ENCODE results near the gene BRD9.

Gene BRD9

GRCh38 chr5:851076-851475 is 41.5 kb downstream of the BRD9 start:
- Histone ChIP-seq H3F3A (ENCODE audit: insufficient read depth, low read length) (no peaks in the 10 kb centered on the region), H3K9me3 (ENCODE audit: low read length) (no peaks in the 10 kb centered on the region), H3K79me2 (ENCODE audit: insufficient read depth, low read length) (no peaks in the 10 kb centered on the region), H3K4me1 (ENCODE audit: insufficient read depth, low read length, severe bottlenecking) (no peaks in the 10 kb centered on the region), H3K27ac (ENCODE audit: low read depth, low read length, poor library complexity, severe bottlenecking) (no peak overlapping the region), H3K36me3 (ENCODE audit: insufficient read depth, low read length) (no peaks in the 10 kb centered on the region), H3K4me3 (ENCODE audit: low read depth, low read length, poor library complexity, severe bottlenecking) (no peak overlapping the region), H3K9me2 (ENCODE audit: low read depth, low read length) (no peaks in the 10 kb centered on the region), H3K4me2 (ENCODE audit: low read length) (no peak overlapping the region), H4K20me1 (ENCODE audit: insufficient read depth, low read length) (no peaks in the 10 kb centered on the region), H3K27me3 (ENCODE audit: insufficient read depth, low read length) (no peaks in the 10 kb centered on the region), H3K9ac (ENCODE audit: low read length) (no peak overlapping the region), H2AFZ (ENCODE audit: low read length) (no peak overlapping the region)
- TF ChIP-seq EZH2 (IDR thresholded peaks at IDR 0.05; ENCODE audit: borderline replicate concordance, low read length) (no peak), CTCF (IDR thresholded peaks at IDR 0.05; ENCODE audit: low read length) (no peak)

DNA sequence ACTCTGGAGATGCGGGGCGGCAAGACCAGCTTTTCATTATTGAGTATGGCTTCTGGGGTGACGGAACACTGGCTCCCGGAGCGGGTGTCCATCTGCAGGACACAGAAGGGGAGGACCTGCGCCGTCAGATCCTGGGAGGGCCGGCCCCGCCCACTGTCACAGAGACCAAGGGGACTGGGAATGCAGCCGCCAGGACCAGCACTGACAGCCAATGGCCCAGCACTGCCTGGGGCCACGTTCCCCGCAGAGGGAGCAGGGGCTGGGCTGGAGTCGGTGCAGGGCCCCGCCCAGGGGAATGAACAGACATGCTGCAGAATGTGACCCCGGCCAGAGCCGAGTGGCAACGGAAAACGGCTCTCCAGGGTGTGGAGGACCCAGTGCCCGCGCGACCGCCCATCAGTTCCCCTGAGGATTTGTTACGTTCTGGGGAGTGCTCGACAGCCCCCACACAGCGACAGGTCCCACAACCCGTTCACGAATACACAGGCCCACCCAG is 42.0 kb downstream of the BRD9 start, which contains the start of gene ZDHHC11:
Gene ZDHHC11, minus strand, starts transcription at position 476 of the 496 bp plus-strand sequence. Its CDS starts 384 bp downstream, at position 92.
- no peak within 1 kb of the TSS for H3K4me3 ChIP-seq (ENCODE audit: low read depth, low read length, poor library complexity, severe bottlenecking)
- TF ChIP-seq CTCF (IDR thresholded peaks at IDR 0.05; ENCODE audit: low read length) (no peak), EZH2 (IDR thresholded peaks at IDR 0.05; ENCODE audit: borderline replicate concordance, low read length) (no peak)
- no peak within 1 kb of the TSS for H3K9ac ChIP-seq (ENCODE audit: low read length)
- H4K20me1 ChIP-seq (ENCODE audit: insufficient read depth, low read length), result no peaks in the 10 kb centered on the region
- H2AFZ ChIP-seq (ENCODE audit: low read length), result no peak within 1 kb of the TSS
- no peak within 1 kb of the TSS for H3K4me2 ChIP-seq (ENCODE audit: low read length)
- no peaks in the 10 kb centered on the region for H3K79me2 ChIP-seq (ENCODE audit: insufficient read depth, low read length)
- no peaks in the 10 kb centered on the region for H3K4me1 ChIP-seq (ENCODE audit: insufficient read depth, low read length, severe bottlenecking)
- no peaks in the 10 kb centered on the region for H3K9me2 ChIP-seq (ENCODE audit: low read depth, low read length)
- no peak within 1 kb of the TSS for H3K27ac ChIP-seq (ENCODE audit: low read depth, low read length, poor library complexity, severe bottlenecking)
- no peaks in the 10 kb centered on the region for H3K9me3 ChIP-seq (ENCODE audit: low read length)
- H3K36me3 ChIP-seq (ENCODE audit: insufficient read depth, low read length), result no peaks in the 10 kb centered on the region
- H3K27me3 ChIP-seq (ENCODE audit: insufficient read depth, low read length), result no peaks in the 10 kb centered on the region
- H3F3A ChIP-seq (ENCODE audit: insufficient read depth, low read length), result no peaks in the 10 kb centered on the region

DNA sequence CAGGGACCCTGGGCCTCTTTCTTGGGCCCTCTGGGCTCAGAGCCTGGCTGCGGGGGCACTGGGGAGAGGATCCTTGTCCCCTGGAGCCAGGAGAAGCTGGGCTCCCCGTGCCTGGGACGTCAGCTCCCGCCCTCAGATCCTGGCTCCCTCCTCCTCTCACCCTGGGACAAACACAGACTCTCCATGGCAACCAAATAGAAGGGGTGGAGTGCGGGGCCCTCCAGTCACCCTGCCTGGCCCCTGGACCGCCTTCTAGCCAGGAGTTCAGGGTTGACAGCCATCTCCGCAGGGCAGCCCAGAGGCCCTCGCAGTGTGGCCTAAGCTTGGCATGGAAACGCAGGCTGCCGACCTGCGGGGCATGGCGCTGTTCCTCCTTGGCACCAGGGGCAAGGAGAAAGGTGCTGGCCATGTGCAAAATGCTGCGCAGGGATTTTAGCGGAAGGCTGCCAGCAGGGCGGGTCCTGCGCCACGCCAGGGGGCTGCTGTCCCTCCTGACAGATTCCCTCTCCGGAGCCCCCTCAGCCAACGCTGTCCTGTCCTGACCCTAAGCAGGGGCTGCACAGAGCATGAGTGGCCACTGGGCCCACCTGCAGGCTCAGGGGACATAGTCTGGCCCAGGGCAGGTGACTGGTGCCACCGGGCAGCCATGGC is 42.8 kb downstream of the BRD9 start:
- Histone ChIP-seq H3K27me3 (ENCODE audit: insufficient read depth, low read length) (no peaks in the 10 kb centered on the region), H3K4me1 (ENCODE audit: insufficient read depth, low read length, severe bottlenecking) (no peaks in the 10 kb centered on the region), H2AFZ (ENCODE audit: low read length) (no peak overlapping the region), H3K4me3 (ENCODE audit: low read depth, low read length, poor library complexity, severe bottlenecking) (no peak overlapping the region), H4K20me1 (ENCODE audit: insufficient read depth, low read length) (no peaks in the 10 kb centered on the region), H3K9me3 (ENCODE audit: low read length) (no peaks in the 10 kb centered on the region), H3K36me3 (ENCODE audit: insufficient read depth, low read length) (no peaks in the 10 kb centered on the region), H3K27ac (ENCODE audit: low read depth, low read length, poor library complexity, severe bottlenecking) (no peak overlapping the region), H3F3A (ENCODE audit: insufficient read depth, low read length) (no peaks in the 10 kb centered on the region), H3K9me2 (ENCODE audit: low read depth, low read length) (no peaks in the 10 kb centered on the region), H3K79me2 (ENCODE audit: insufficient read depth, low read length) (no peaks in the 10 kb centered on the region), H3K9ac (ENCODE audit: low read length) (no peak overlapping the region), H3K4me2 (ENCODE audit: low read length) (no peak overlapping the region)
- TF ChIP-seq CTCF (IDR thresholded peaks at IDR 0.05; ENCODE audit: low read length), result no peak
- TF ChIP-seq EZH2 (IDR thresholded peaks at IDR 0.05; ENCODE audit: borderline replicate concordance, low read length), result no peak
